DND-41 (cell line): ENCODE data around the gene PPFIBP2.

ENCODE experiments used
- EZH2 ChIP-seq: IDR thresholded peaks from 3 replicates; pipeline ENCODE4 v1.6.1; 2012; ENCODE audit warnings: borderline replicate concordance, low read depth, mild to moderate bottlenecking, moderate library complexity, low read length, inconsistent platforms; ENCODE audit not compliant: severe bottlenecking
- TF ChIP-seq, protein P1 (sequence below): IDR thresholded peaks from 2 replicates; pipeline ENCODE4 v1.5.1; 2012; ENCODE audit warnings: borderline replicate concordance, low read length, moderate library complexity, mild to moderate bottlenecking; ENCODE audit not compliant: poor library complexity, severe bottlenecking; ENCODE audit errors: extremely low read depth

DNA sequence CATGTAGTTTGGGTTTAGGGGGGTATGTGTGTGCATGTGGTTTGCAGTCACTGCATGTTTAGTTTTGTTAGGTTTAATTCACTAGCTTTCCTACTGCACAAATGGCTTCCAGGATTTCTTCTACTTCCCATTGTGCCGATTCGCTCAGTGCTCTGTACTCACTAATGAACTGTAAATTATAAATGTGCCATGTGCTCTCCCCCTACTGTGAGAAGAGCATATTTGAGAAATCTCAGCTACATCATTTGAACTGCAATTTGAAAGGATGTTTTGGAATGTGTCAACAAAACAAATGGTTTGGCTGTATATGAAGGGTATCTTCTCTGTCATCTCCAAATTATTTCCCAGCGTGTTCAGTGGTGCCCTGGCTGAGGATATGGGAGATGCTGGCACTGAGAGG, 131.4 kb downstream of the PPFIBP2 start:
- TF ChIP-seq, protein P1, sequence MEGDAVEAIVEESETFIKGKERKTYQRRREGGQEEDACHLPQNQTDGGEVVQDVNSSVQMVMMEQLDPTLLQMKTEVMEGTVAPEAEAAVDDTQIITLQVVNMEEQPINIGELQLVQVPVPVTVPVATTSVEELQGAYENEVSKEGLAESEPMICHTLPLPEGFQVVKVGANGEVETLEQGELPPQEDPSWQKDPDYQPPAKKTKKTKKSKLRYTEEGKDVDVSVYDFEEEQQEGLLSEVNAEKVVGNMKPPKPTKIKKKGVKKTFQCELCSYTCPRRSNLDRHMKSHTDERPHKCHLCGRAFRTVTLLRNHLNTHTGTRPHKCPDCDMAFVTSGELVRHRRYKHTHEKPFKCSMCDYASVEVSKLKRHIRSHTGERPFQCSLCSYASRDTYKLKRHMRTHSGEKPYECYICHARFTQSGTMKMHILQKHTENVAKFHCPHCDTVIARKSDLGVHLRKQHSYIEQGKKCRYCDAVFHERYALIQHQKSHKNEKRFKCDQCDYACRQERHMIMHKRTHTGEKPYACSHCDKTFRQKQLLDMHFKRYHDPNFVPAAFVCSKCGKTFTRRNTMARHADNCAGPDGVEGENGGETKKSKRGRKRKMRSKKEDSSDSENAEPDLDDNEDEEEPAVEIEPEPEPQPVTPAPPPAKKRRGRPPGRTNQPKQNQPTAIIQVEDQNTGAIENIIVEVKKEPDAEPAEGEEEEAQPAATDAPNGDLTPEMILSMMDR, result no peak
- no peak for TF ChIP-seq EZH2
